Ectodermal cell (in vitro differentiated cells): ENCODE measurements around the gene SYP.
"Not testable (repeated sequence)": the region's sequence is repeated elsewhere in the genome, so short reads cannot be mapped to it uniquely, and the experiment has no call there.

Source experiments
- H3K27ac ChIP-seq: 2 replicates; pipeline ENCODE4 v1.7.0; 2013; ENCODE audit warnings: mild to moderate bottlenecking, low read depth, low read length; ENCODE audit not compliant: insufficient read depth, poor library complexity, severe bottlenecking
- H3K27me3 ChIP-seq: 2 replicates; pipeline ENCODE4 v1.7.0; 2013; ENCODE audit warnings: mild to moderate bottlenecking, low read length; ENCODE audit not compliant: insufficient read depth, control insufficient read depth, poor library complexity, severe bottlenecking
- H3K36me3 ChIP-seq: one replicate; pipeline ENCODE4 v1.7.0; 2013; ENCODE audit warnings: low read length; ENCODE audit not compliant: control insufficient read depth, insufficient read depth
- H3K4me1 ChIP-seq: one replicate; pipeline ENCODE4 v1.7.0; 2013; ENCODE audit warnings: low read length; ENCODE audit not compliant: control insufficient read depth, insufficient read depth
- H3K4me3 ChIP-seq: 2 replicates; pipeline ENCODE4 v1.7.0; 2013; ENCODE audit warnings: low read depth, low read length, control low read depth; ENCODE audit not compliant: insufficient read depth
- H3K9me3 ChIP-seq: 2 replicates; pipeline ENCODE4 v1.7.0; 2013; ENCODE audit warnings: mild to moderate bottlenecking, low read length, moderate library complexity; ENCODE audit not compliant: control insufficient read depth
- WGBS, 2 experiments: methylation state at CpG; one replicate each; pipeline ENCODE4 v1.1.7; 2013; ENCODE audit warnings: missing lambda C conversion rate in 2 of 2; 5-methylcytosine and 5-hydroxymethylcytosine counted together

The SYP gene

DNA sequence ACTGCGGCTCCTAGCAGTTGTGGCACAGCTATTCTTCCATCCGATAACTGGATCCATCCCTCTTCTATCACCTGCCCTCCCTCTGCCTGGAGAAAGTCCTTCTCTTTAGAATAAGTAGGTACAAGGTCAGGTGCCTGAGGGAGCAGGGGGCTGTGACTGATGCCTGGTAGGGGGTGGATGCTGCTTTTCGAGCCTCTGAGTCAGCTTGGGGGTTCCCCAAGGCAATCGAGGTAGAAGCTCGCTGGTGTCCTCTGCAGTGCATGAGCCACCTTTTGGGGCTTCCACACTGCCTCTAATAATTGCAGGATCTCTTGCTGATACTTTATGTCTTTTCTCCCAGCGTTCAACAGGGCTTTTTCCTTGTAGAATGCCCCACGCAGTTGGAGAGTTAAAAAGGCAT, 56.8 kb downstream of the SYP start:
- H3K4me1 ChIP-seq, H3K4me3 ChIP-seq, H3K9me3 ChIP-seq, H3K27me3 ChIP-seq, H3K27ac ChIP-seq, H3K36me3 ChIP-seq: not testable (repeated sequence)
- 80 to 89% methylated on average over 6 to 7 of the region's 7 CpGs for WGBS, 2 experiments

DNA sequence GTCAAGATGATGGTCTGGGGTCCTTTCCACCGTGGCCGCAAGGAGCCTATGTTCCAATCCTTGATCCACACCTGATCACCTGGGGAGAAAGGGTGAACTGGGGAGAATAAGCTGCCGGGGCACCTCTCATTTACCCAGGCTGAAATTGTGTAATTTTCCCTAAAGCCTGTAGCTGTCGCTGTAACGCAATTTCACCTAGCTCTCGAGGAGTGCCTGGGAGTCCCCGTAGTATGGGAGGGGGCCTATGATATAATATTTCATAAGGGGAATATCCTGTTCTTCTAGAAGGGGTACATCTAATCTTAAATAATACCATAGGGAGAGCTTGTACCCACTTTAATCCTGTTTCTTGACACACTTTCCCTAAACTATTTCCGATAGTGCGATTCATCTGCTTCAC, 57.7 kb downstream of the SYP start:
- H3K36me3 ChIP-seq, H3K4me3 ChIP-seq, H3K27me3 ChIP-seq, H3K27ac ChIP-seq, H3K9me3 ChIP-seq, H3K4me1 ChIP-seq: not testable (repeated sequence)
- 30 to 51% methylated on average over 6 to 8 of the region's 9 CpGs for WGBS, 2 experiments

DNA sequence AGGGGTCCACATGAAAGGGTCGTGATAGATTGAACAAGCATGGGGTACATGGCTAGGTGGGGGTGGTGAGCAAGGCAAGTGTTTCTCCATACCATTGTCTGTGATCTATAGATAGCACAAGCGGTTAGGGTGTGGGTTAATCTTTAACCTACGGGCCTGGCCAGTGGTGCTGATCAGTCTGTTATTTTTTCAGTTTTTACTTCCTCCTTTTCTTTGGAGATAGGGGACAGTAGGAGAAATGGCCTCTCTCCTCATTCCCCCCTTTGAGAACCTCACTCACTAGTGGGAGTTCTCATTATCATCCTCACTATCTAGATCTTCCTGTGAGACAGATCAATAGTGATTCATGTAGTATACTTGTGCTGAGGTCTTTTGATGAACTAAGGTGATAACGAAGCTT, 60.3 kb downstream of the SYP start:
- H3K27me3 ChIP-seq, result no peaks in the 10 kb centered on the region
- H3K4me3 ChIP-seq, result no peak overlapping the region
- H3K4me1 ChIP-seq, result no peaks in the 10 kb centered on the region
- H3K9me3 ChIP-seq, result no peaks in the 10 kb centered on the region
- H3K36me3 ChIP-seq, result no peaks in the 10 kb centered on the region
- WGBS, 2 experiments, result 88 to 92% methylated on average over 2 to 3 of the region's 4 CpGs
- H3K27ac ChIP-seq, result no peak overlapping the region
